K562 (cell line): Measurements from ENCODE around the gene DCAF11. TPM values are rescaled to one million over a fixed set of nuclear protein-coding genes. Genes with fewer than 3 reads are reported as not detected.
A peak's percentile ranks its signal among the peaks of the same experiment; 100 is the strongest.

Experiments
- BACH1 ChIP-seq: fragments of 200-800 bp; sonication (Bioruptor generic); IDR thresholded peaks from 2 replicates; pipeline ENCODE4 v1.6.1; 2016; ENCODE audit warnings: missing genetic modification characterization, missing compliant biosample characterization
- BDP1 ChIP-seq: IDR thresholded peaks from 3 replicates; pipeline ENCODE4 v1.6.1; 2011; ENCODE audit not compliant: insufficient read length, insufficient read depth
- ETS2 ChIP-seq: IDR thresholded peaks from 2 replicates; pipeline ENCODE4 v1.6.1; 2016; ENCODE audit warnings: borderline replicate concordance, missing genetic modification characterization, mild to moderate bottlenecking, moderate library complexity, missing compliant biosample characterization; ENCODE audit not compliant: poor library complexity, severe bottlenecking
- EWSR1 ChIP-seq: fragments of 450-650 bp; IDR thresholded peaks from 2 replicates; pipeline ENCODE4 v1.6.1; 2018; ENCODE audit warnings: borderline replicate concordance, mild to moderate bottlenecking, low read depth, moderate library complexity; ENCODE audit not compliant: partially characterized antibody
- EZH2 ChIP-seq: IDR thresholded peaks from 2 replicates; pipeline ENCODE4 v1.6.1; 2012; ENCODE audit warnings: low read depth, mild to moderate bottlenecking, inconsistent platforms, low read length, borderline replicate concordance
- GATAD2B ChIP-seq: fragments of 450-650 bp; IDR thresholded peaks from 2 replicates; pipeline ENCODE4 v1.6.1; 2017; ENCODE audit warnings: mild to moderate bottlenecking, borderline replicate concordance
- MTA3 ChIP-seq: fragments of 450-650 bp; formaldehyde crosslinking; IDR thresholded peaks from 2 replicates; pipeline ENCODE4 v1.6.1; 2017; ENCODE audit warnings: mild to moderate bottlenecking, borderline replicate concordance
- MXI1 ChIP-seq: IDR thresholded peaks from 2 replicates; pipeline ENCODE4 v1.6.1; 2011; ENCODE audit warnings: low read depth, mild to moderate bottlenecking, improper control_type of control experiment, low read length
- NFRKB ChIP-seq: fragments of 450-650 bp; IDR thresholded peaks from 2 replicates; pipeline ENCODE4 v1.6.1; 2016; ENCODE audit warnings: low read depth
- NFYB ChIP-seq: IDR thresholded peaks from 2 replicates; pipeline ENCODE4 v1.6.1; 2011; ENCODE audit warnings: mild to moderate bottlenecking, moderate library complexity; ENCODE audit not compliant: insufficient read length; ENCODE audit errors: extremely low read depth
- NR4A1 ChIP-seq, 2 experiments: fragments of 250-450 bp in 1 of 2; fragments of 450-650 bp in 1 of 2; sonication (Bioruptor Pico) in 1 of 2; IDR thresholded peaks; 2 replicates each; pipeline versions ENCODE4 v1.4.0 to v1.6.1; 2016 to 2020; ENCODE audit warnings: mild to moderate bottlenecking in 2 of 2, missing compliant biosample characterization in 1 of 2, missing genetic modification characterization in 1 of 2, moderate library complexity in 1 of 2
- RB1 ChIP-seq: fragments of 450-650 bp; IDR thresholded peaks from 2 replicates; pipeline ENCODE4 v1.6.1; 2017; ENCODE audit warnings: low read depth, mild to moderate bottlenecking
- RBFOX2 ChIP-seq: fragments of 200-400 bp; formaldehyde crosslinking; IDR thresholded peaks from 2 replicates; pipeline ENCODE4 v1.6.1; 2017; ENCODE audit warnings: low read depth, mild to moderate bottlenecking, low read length, moderate library complexity
- RHOXF2B ChIP-seq: fragments of 250-450 bp; sonication (Bioruptor Pico); conservative IDR thresholded peaks from 2 replicates; pipeline ENCODE4 v1.5.1; 2021
- SMAD1 ChIP-seq: fragments of 150-350 bp; IDR thresholded peaks from 2 replicates; pipeline ENCODE4 v1.6.1; 2014; ENCODE audit warnings: low read length, low read depth; ENCODE audit not compliant: partially characterized antibody
- SPI1 ChIP-seq: IDR thresholded peaks from 2 replicates; pipeline ENCODE4 v1.6.1; 2011; ENCODE audit warnings: low read depth, low read length, control low read depth, borderline replicate concordance
- THRB ChIP-seq: fragments of 450-650 bp; formaldehyde crosslinking; conservative IDR thresholded peaks from 2 replicates; pipeline ENCODE4 v1.4.0; 2022; ENCODE audit warnings: mild to moderate bottlenecking, missing genetic modification characterization
- ZBTB33 ChIP-seq: sonication (generic); formaldehyde crosslinking; IDR thresholded peaks from 2 replicates; pipeline ENCODE4 v1.8.1; 2023; ENCODE audit warnings: mild to moderate bottlenecking, missing genetic modification reagents
- ZNF263 ChIP-seq: sonication (generic); formaldehyde crosslinking; IDR thresholded peaks from 2 replicates; pipeline ENCODE4 v1.8.0; 2022; ENCODE audit warnings: mild to moderate bottlenecking, missing genetic modification reagents, borderline replicate concordance
- ZNF507 ChIP-seq: conservative IDR thresholded peaks from 2 replicates; pipeline ENCODE4 v1.6.1; 2017; ENCODE audit warnings: missing genetic modification characterization, missing compliant biosample characterization
- ZNF512 ChIP-seq: IDR thresholded peaks from 2 replicates; pipeline ENCODE4 v1.6.1; 2016; ENCODE audit warnings: missing genetic modification characterization, missing compliant biosample characterization
- polyA plus RNA-seq, 8 experiments: library from polyadenylated mRNA; depleted of rRNA in 4 of 8; stranded (reverse) in 5 of 8; unstranded in 3 of 8; fragments of >200 nt; fragmentation: Nextera tagmentation in 2 of 8; fragmentation: Illumina TruSeq in 1 of 8; extraction: Ambion mirVana in 2 of 8; extraction: Trizol in 1 of 8; gene quantifications; 2 replicates each; pipeline versions ENCODE4 v1.2.1 to v1.2.3, GENCODE V29; 2011 to 2014; ENCODE audit warnings: inconsistent platforms in 1 of 8, missing spikeins in 1 of 8
- total RNA-seq, 7 experiments: library from RNA; depleted of rRNA in 6 of 7; stranded (reverse); fragments of >200 nt in 6 of 7; fragmentation: Illumina TruSeq in 2 of 7; extraction: Trizol in 2 of 7; gene quantifications; 2 replicates each; pipeline versions ENCODE4 v1.2.1 to v1.2.3, GENCODE V29; 2011 to 2021; ENCODE audit warnings: low replicate concordance in 1 of 7
- TF ChIP-seq, protein P1 (sequence below), 2 experiments: fragments of 450-650 bp; IDR thresholded peaks; 2 replicates each; pipeline ENCODE4 v1.6.1; 2016

DCAF11 gene
- total and polyA plus RNA-seq, 9 of the 15 experiments (the other 6 are each of a cell fraction or from before 2014, with no cell fraction given) = 8.5 to 46.2 (median 36.4) TPM

- no peak for TF ChIP-seq THRB (CRISPR knock-in tag)
- TF ChIP-seq MTA3 = no peak
- TF ChIP-seq MXI1 = no peak
- TF ChIP-seq, protein P1, sequence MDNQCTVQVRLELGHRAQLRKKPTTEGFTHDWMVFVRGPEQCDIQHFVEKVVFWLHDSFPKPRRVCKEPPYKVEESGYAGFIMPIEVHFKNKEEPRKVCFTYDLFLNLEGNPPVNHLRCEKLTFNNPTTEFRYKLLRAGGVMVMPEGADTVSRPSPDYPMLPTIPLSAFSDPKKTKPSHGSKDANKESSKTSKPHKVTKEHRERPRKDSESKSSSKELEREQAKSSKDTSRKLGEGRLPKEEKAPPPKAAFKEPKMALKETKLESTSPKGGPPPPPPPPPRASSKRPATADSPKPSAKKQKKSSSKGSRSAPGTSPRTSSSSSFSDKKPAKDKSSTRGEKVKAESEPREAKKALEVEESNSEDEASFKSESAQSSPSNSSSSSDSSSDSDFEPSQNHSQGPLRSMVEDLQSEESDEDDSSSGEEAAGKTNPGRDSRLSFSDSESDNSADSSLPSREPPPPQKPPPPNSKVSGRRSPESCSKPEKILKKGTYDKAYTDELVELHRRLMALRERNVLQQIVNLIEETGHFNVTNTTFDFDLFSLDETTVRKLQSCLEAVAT (IDR thresholded peaks at IDR 0.05) = 0 out of 4 replicates have a peak, but pooled peaks of 1 of the 2 experiments have one; percentile 20
- TF ChIP-seq GATAD2B = no peak
- TF ChIP-seq SMAD1 = peak; percentile 30
- no peak for TF ChIP-seq EZH2
- TF ChIP-seq ZNF507 (tag) = no peak
- TF ChIP-seq RBFOX2 = no peak
- no peak for TF ChIP-seq NFYB
- no peak for TF ChIP-seq RHOXF2B (CRISPR knock-in tag)
- peak; percentile 44 for TF ChIP-seq ETS2
- peak; percentile 38; the same call in 1 of the 2 replicates for TF ChIP-seq SPI1
- no peak for TF ChIP-seq ZNF512 (tag)
- TF ChIP-seq NR4A1 (CRISPR knock-in tag; IDR thresholded peaks at IDR 0.05) = no peak
- peak; percentile 28; the same call in 1 of the 2 replicates for TF ChIP-seq NR4A1 (tag; IDR thresholded peaks at IDR 0.05)
- TF ChIP-seq ZBTB33 (CRISPR knock-in tag) = peak; percentile 84
- TF ChIP-seq ZNF263 (CRISPR knock-in tag) = no peak
- no peak for TF ChIP-seq BDP1
- TF ChIP-seq RB1 = no peak
- peak; percentile 73 for TF ChIP-seq NFRKB
- no peak for TF ChIP-seq BACH1 (tag)
- TF ChIP-seq EWSR1 = no peak
These were observed 21.2 kb upstream of the DCAF11 start (continued) for GRCh38 chr14:24093207-24093900.
